Activated B cell treated with CpG ODN at 0.5 μM for 24 hours (primary cell): ENCODE results near the gene NAV1. TPM values are rescaled to one million over a fixed set of nuclear protein-coding genes. Genes with fewer than 3 reads are reported as not detected.

Experiments
- ATAC-seq: fragments of 200-7000 bp; cut with Tn5 transposase; one replicate; pipeline ENCODE4 v1.10.0; 2021; ENCODE audit warnings: low read depth, mild to moderate bottlenecking, moderate library complexity
- CTCF ChIA-PET: fragments of 350-600 bp; sonication (Branson Sonifier 250); formaldehyde crosslinking; loops from one replicate; lab custom pipeline; 2021; ENCODE audit warnings: antibody characterized with exemption; lab: Charles Lee
- POLR2A ChIA-PET: fragments of 350-600 bp; sonication (Branson Sonifier 250); formaldehyde crosslinking; loops from one replicate; lab custom pipeline; 2021; ENCODE audit warnings: antibody characterized with exemption; lab: Charles Lee
- DNase-seq: peaks from one replicate; pipeline ENCODE4 v3.0.0; 2022
- H3K27ac Mint-ChIP-seq: one replicate; pipeline ENCODE4 v1.8.0; 2020; ENCODE audit warnings: mixed read lengths
- H3K27me3 Mint-ChIP-seq: one replicate; pipeline ENCODE4 v1.8.0; 2021; ENCODE audit warnings: mixed read lengths
- H3K36me3 Mint-ChIP-seq: one replicate; pipeline ENCODE4 v1.8.0; 2021; ENCODE audit warnings: low read depth, mixed read lengths
- H3K4me1 Mint-ChIP-seq: one replicate; pipeline ENCODE4 v1.8.0; 2021; ENCODE audit warnings: mixed read lengths
- H3K4me3 Mint-ChIP-seq: one replicate; pipeline ENCODE4 v1.8.0; 2020; ENCODE audit warnings: mild to moderate bottlenecking, mixed read lengths
- H3K9me3 Mint-ChIP-seq: one replicate; pipeline ENCODE4 v1.8.0; 2020; ENCODE audit warnings: mixed read lengths
- CTCF ChIP-seq: fragments of 200-600 bp; IDR thresholded peaks from one replicate; pipeline ENCODE4 v1.8.0; 2022; ENCODE audit warnings: antibody characterized with exemption, mild to moderate bottlenecking
- intact Hi-C: fragments of 100-400 bp; cut with micrococcal nuclease; formaldehyde crosslinking; loops from one replicate; pipeline ENCODE4 v1.15.1; 2024
- total RNA-seq: library from RNA; stranded (reverse); gene quantifications from 2 replicates; pipeline ENCODE4 v1.2.3, GENCODE V29; 2022

NAV1 gene
- total RNA-seq, 1 donor from 2014 or later, result 2.0 TPM

- Mint-ChIP-seq H3K9me3 (no peaks in the 10 kb centered on the region), H3K4me1 (peaks cover 4% of the 10 kb centered on the region), H3K36me3 (no peaks in the 10 kb centered on the region), H3K4me3 (no peak overlapping the region), H3K27ac (no peak overlapping the region), H3K27me3 (peaks cover 4% of the 10 kb centered on the region)
- no peak for TF ChIP-seq CTCF
- no peak for DNase-seq
- no peak for ATAC-seq
- POLR2A ChIA-PET, result no interaction called here
- intact Hi-C loops, result no loop called here
- CTCF ChIA-PET, result interaction anchor here (1.5 to 6.6 kb wide), 2 partner anchors 13 to 237 kb away, joined by 4 to 91 read pairs; no protein-coding TSS in a partner anchor
Measured at GRCh38 chr1:201557572-201557958, 18.6 kb downstream of the NAV1 start.

GRCh38 chr1:201559679-201560162 lies 20.8 kb downstream of the NAV1 start:
- POLR2A ChIA-PET, result no interaction called here
- Mint-ChIP-seq H3K9me3 (no peaks in the 10 kb centered on the region), H3K4me1 (peaks cover 4% of the 10 kb centered on the region), H3K4me3 (no peak overlapping the region), H3K27me3 (no peaks in the 10 kb centered on the region), H3K27ac (no peak overlapping the region), H3K36me3 (no peaks in the 10 kb centered on the region)
- TF ChIP-seq CTCF, result peak; percentile 34
- DNase-seq, result peak; percentile 57
- peak; percentile 88 for ATAC-seq
- intact Hi-C loops, result loop anchor here (1.0 kb wide), 4 partner anchors 145 to 413 kb away; no protein-coding TSS in a partner anchor
- CTCF ChIA-PET, result interaction anchor here (0.7 to 6.6 kb wide), 12 partner anchors 14 to 414 kb away, joined by 3 to 91 read pairs (median 4); no protein-coding TSS in a partner anchor

GRCh38 chr1:201560328-201561194 lies 21.6 kb downstream of the NAV1 start:
- intact Hi-C loops, result no loop called here
- CTCF ChIA-PET, result interaction anchor here (0.7 to 6.6 kb wide), 12 partner anchors 10 to 413 kb away, joined by 3 to 91 read pairs (median 4); no protein-coding TSS in a partner anchor
- POLR2A ChIA-PET, result no interaction called here
- Mint-ChIP-seq H3K9me3 (no peaks in the 10 kb centered on the region), H3K27me3 (no peaks in the 10 kb centered on the region), H3K4me1 (peaks cover 4% of the 10 kb centered on the region), H3K4me3 (no peak overlapping the region), H3K27ac (no peak overlapping the region), H3K36me3 (no peaks in the 10 kb centered on the region)
- DNase-seq, result no peak
- no peak for TF ChIP-seq CTCF
- ATAC-seq, result no peak

GRCh38 chr1:201561195-201561564 lies 22.3 kb downstream of the NAV1 start:
- intact Hi-C loops, result no loop called here
- Mint-ChIP-seq H3K9me3 (no peaks in the 10 kb centered on the region), H3K4me3 (no peak overlapping the region), H3K27ac (no peak overlapping the region), H3K4me1 (peaks cover 4% of the 10 kb centered on the region), H3K27me3 (no peaks in the 10 kb centered on the region), H3K36me3 (no peaks in the 10 kb centered on the region)
- no peak for ATAC-seq
- TF ChIP-seq CTCF, result no peak
- no peak for DNase-seq
- CTCF ChIA-PET, result interaction anchor here (1.3 to 6.6 kb wide), 6 partner anchors 11 to 233 kb away, joined by 3 to 91 read pairs (median 4); no protein-coding TSS in a partner anchor
- POLR2A ChIA-PET, result no interaction called here

- Mint-ChIP-seq H3K4me3 (no peak overlapping the region), H3K27ac (no peak overlapping the region), H3K36me3 (no peaks in the 10 kb centered on the region), H3K27me3 (no peaks in the 10 kb centered on the region), H3K9me3 (no peaks in the 10 kb centered on the region), H3K4me1 (peaks cover 4% of the 10 kb centered on the region)
- intact Hi-C loops, result no loop called here
- DNase-seq (no peak), ATAC-seq (no peak)
- CTCF ChIA-PET, result interaction anchor here (1.3 to 6.6 kb wide), 5 partner anchors 11 to 233 kb away, joined by 3 to 91 read pairs (median 4); no protein-coding TSS in a partner anchor
- no peak for TF ChIP-seq CTCF
- POLR2A ChIA-PET, result no interaction called here
Measured at GRCh38 chr1:201561601-201562000, 22.7 kb downstream of the NAV1 start.
